ENCODE data around the gene SSMEM1.
"Not testable (repeated sequence)": the region's sequence is repeated elsewhere in the genome, so short reads cannot be mapped to it uniquely, and the experiment has no call there.

The SSMEM1 gene

GRCh38 chr7:130207642-130208041 lies at the start of gene SSMEM1:
Gene SSMEM1 (plus strand): TSS chr7:130207860. CDS start chr7:130207911, 51 bp downstream.
- no peak for DNase-seq (ENCODE audit: low spot score)

GRCh38 chr7:130160023-130160422 lies 47.6 kb upstream of the SSMEM1 start:
- no peak for DNase-seq (ENCODE audit: low spot score)

- DNase-seq (ENCODE audit: low spot score) = no peak
Observed at GRCh38 chr7:130160455-130160854, 47.2 kb upstream of the SSMEM1 start.

- no peak for DNase-seq (ENCODE audit: low spot score)
Observed at GRCh38 chr7:130162196-130162595, 45.5 kb upstream of the SSMEM1 start.

DNA sequence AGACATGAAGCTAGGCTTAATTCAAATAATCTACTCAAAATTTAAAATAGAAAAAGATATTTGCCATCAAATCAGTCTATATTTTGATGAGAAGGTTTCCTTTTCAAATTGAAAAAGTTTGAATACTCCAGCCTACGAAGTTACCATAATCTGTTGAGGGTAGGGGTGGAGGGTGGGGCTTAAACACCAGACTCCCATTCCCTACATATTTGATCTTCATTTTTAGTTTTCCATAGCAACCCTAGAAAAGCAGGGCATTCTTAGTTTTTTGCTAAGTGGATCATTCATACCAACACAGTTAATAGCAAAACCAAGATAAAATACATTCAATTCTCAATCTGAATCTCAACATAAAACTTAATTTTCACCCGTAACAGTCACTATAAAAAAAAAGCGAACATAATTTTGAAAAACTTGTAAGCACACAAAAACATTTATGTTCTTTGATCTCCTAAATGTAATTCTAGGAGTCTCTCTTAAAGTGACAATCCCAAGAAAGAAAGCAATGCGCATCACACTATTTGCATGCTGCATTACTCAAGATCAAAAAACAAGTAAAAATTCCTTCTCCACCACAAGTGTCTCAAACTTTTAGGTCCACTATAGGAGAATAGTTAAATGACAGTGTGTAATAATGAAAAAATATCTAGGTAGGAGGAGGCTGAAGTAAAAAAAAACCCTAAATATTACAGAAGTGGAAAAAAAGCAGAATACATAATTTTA lies 33.3 kb upstream of the SSMEM1 start:
- DNase-seq (ENCODE audit: low spot score) = no peak

DNA sequence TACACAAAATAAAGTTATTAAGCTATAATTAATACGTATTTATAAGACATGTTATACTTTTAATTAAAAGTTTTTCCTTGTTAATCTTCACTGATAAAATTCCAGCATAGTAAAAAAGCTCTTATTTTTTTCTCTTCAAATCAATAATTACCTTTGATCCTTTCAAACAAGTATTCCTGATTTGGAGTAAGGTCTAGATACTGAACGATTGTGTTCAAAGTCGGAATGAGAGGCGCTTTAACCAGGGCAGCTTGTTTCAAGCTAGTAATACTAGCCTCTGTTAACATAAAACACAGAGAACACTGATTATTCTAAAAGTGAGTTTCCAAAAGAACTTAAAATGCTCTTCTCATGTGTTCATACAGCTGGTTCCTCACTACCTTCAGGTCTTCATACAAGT lies 29.4 kb upstream of the SSMEM1 start:
- no peak for DNase-seq (ENCODE audit: low spot score)

DNA sequence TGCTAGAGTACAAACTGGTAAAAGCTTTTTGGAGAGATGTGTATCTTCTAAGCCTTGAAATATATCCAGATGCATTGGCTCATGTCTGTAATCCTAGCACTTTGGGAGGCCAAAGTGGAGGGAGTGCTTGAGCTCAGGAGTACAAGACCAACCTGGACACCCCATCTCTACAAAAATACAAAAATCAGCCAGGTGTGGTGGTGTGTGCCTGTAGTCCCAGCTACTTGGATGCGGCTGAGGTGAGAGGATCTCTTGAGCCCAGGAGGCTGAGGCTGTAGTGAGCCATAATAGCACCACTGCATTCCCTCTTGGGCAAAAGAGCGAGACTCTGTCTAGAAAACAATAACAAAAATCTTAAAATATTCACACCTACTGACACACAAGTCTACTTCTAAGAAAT lies 28.0 kb upstream of the SSMEM1 start:
- DNase-seq (ENCODE audit: low spot score) = no peak

DNA sequence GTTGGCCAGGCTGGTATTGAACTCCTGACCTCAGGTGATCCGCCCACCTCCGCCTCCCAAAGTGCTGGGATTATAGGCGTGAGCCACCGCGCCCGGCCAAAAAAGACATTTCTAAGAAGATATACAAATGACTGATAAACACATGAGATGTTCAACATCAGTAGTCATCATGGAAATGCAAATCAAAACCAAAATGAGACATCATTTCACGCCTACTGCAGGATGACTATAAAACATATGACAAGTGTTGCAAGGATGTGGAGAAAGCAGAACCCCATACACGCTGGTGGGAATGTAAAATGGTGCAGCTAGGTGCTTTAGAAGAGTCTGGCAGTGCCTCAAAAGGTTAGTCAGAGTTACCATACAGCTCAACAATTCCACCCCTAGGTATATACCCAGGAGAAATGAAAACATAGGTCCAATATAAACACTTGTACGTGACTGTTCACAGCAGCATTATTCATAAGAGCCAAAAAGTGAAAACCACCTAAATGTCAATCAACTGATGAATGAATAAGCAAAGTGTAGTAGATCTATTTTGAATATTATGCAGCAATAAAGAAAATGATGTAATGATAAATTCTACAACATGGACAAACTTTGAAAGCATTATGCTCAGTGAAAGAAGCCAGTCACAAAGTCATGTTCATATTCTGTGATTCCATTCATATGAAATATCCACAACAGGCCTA lies 26.9 kb upstream of the SSMEM1 start:
- no peak for DNase-seq (ENCODE audit: low spot score)

GRCh38 chr7:130181263-130181605 lies 26.4 kb upstream of the SSMEM1 start:
- no peak for DNase-seq (ENCODE audit: low spot score)

- DNase-seq (ENCODE audit: low spot score) = no peak
Observed at GRCh38 chr7:130182990-130183389, 24.7 kb upstream of the SSMEM1 start.

- DNase-seq (ENCODE audit: low spot score) = not testable (repeated sequence)
Observed at GRCh38 chr7:130184349-130184748, 23.3 kb upstream of the SSMEM1 start.

- DNase-seq (ENCODE audit: low spot score) = no peak
Observed at GRCh38 chr7:130187360-130187759, 20.3 kb upstream of the SSMEM1 start.

- no peak for DNase-seq (ENCODE audit: low spot score)
Observed at GRCh38 chr7:130189343-130189742, 18.3 kb upstream of the SSMEM1 start.

DNA sequence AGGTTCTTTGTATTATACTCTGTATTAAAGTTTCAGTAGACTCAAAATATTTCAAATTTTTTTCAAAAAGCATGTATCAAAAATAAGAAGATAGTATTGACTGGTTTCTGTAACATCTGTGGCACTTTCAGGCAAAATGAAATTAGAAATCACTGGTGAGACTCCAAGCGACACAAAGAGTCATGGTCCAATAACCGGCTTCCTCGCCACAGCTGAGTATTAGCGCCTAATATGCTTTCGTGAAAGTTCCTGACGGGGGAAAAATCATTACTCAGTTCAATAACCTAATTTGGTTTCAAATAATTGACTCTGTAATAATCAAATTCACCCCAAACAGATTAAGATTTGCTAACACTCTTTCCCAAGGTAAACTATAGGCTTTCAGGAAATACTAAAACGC lies 15.9 kb upstream of the SSMEM1 start:
- no peak for DNase-seq (ENCODE audit: low spot score)

- no peak for DNase-seq (ENCODE audit: low spot score)
Observed at GRCh38 chr7:130195396-130195795, 12.3 kb upstream of the SSMEM1 start.

- no peak for DNase-seq (ENCODE audit: low spot score)
Observed at GRCh38 chr7:130196476-130196875, 11.2 kb upstream of the SSMEM1 start.

- no peak for DNase-seq (ENCODE audit: low spot score)
Observed at GRCh38 chr7:130197094-130197493, 10.6 kb upstream of the SSMEM1 start.

GRCh38 chr7:130201796-130202195 lies 5.9 kb upstream of the SSMEM1 start:
- DNase-seq (ENCODE audit: low spot score) = no peak

DNA sequence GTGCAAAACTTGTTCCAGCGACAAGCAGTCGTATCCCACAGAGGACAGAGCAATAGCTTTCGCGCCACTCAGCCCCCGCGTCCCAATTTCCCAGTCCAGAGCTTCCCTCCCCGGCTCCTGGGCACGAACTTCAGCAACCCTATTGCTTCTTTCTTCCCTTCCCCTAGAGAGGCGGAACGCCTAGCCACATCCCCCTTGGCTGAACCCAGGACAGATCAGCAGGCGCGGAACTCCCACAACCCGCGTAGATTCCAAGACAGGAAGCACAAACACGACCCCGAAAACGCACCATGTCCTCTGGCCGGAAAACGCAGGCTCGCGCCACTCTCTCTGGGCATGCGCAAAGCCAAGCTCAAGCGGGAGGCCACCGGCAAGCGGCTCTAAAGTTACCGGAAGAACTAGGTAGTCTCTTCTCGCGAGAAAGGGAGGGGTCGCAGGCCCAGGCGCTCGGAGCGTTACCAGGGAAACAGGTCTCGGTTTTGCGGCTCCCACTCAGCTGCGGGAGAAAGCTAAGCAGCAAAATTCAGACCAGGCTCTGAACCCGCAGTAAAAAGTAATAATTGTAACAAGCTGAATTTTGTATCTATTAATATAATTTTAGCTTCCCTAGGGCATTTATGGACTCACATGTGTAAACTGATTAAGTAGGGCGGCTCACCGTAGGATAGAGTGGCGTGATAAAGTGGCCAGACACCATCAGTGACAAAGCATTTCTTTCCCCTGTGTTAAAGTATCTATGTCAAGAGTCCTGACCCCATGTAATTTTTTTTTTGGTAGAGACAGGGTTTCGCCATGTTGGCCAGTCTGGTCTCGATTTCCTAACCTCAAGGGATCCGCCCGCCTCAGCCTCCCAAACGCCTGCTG lies 2.3 kb upstream of the SSMEM1 start, which contains the start of gene TMEM209:
TMEM209 (minus strand) TSS at position 323 of the 864 bp plus-strand sequence; CDS start at position 292, 31 bp downstream.
- peak; percentile 97 for DNase-seq (ENCODE audit: low spot score)

GRCh38 chr7:130207033-130207432 lies 627 bp upstream of the SSMEM1 start:
- DNase-seq (ENCODE audit: low spot score) = no peak

DNA sequence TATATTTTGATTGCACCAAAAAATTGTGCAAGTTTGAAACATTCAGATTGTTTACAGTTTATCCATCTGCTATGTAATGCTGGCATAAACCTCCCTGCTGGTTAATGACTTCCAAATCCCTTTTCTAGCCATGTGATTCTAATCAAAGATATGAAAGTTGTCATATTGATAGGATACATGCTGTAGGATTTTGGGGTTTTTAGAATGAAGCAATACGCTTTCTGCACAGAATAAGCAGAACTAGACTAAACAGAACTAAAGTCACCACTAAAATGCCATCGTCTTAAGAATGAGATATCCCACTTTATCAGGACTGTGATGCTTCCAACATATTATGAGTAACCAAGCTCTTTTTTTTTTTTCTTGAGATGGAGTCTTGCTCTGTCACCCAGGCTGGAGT lies 856 bp downstream of the SSMEM1 start:
- DNase-seq (ENCODE audit: low spot score) = no peak

- no peak for DNase-seq (ENCODE audit: low spot score)
Observed at GRCh38 chr7:130210181-130210935, 2.7 kb downstream of the SSMEM1 start.
